H9 (cell line): ENCODE results near the gene ANKRD44. TPM values are rescaled to one million over a fixed set of nuclear protein-coding genes. Genes with fewer than 3 reads are reported as not detected.

Experiments used
- DNase-seq: peaks from one replicate; pipeline ENCODE4 v3.0.0-alpha.2; 2017
- H2AFZ ChIP-seq: one replicate; pipeline ENCODE4 v1.6.1; 2013; ENCODE audit warnings: mild to moderate bottlenecking, low read length, control low read depth, moderate library complexity
- H2AK5ac ChIP-seq: 2 replicates; pipeline ENCODE4 v1.6.1; 2013; ENCODE audit warnings: low read length, control low read depth, mixed read lengths; ENCODE audit not compliant: insufficient read length
- H2BK120ac ChIP-seq: one replicate; pipeline ENCODE4 v1.6.1; 2013; ENCODE audit warnings: low read depth, mild to moderate bottlenecking, low read length, control low read depth, inconsistent platforms; ENCODE audit not compliant: poor library complexity, severe bottlenecking
- H2BK12ac ChIP-seq: 2 replicates; pipeline ENCODE4 v1.6.1; 2013; ENCODE audit warnings: low read length, control low read depth, mixed read lengths, low read depth; ENCODE audit not compliant: insufficient read length
- H2BK15ac ChIP-seq: 2 replicates; pipeline ENCODE4 v1.6.1; 2013; ENCODE audit warnings: low read depth, low read length, control low read depth
- H2BK20ac ChIP-seq: one replicate; pipeline ENCODE4 v1.6.1; 2013; ENCODE audit warnings: low read depth, mild to moderate bottlenecking, low read length, control low read depth, inconsistent platforms; ENCODE audit not compliant: poor library complexity, severe bottlenecking
- H2BK5ac ChIP-seq: 2 replicates; pipeline ENCODE4 v1.6.1; 2013; ENCODE audit warnings: low read length, control low read depth, mixed read lengths; ENCODE audit not compliant: insufficient read length
- H3K14ac ChIP-seq: 2 replicates; pipeline ENCODE4 v1.6.1; 2013; ENCODE audit warnings: low read length, control low read depth; ENCODE audit not compliant: insufficient read depth
- H3K18ac ChIP-seq: 2 replicates; pipeline ENCODE4 v1.6.1; 2013; ENCODE audit warnings: low read depth, mild to moderate bottlenecking, mixed read lengths, low read length, control low read depth; ENCODE audit not compliant: insufficient read length
- H3K23ac ChIP-seq: 2 replicates; pipeline ENCODE4 v1.6.1; 2013; ENCODE audit warnings: low read length, control low read depth, mixed read lengths, low read depth; ENCODE audit not compliant: insufficient read length
- H3K23me2 ChIP-seq: 2 replicates; pipeline ENCODE4 v1.6.1; 2013; ENCODE audit warnings: low read depth, mild to moderate bottlenecking, mixed read lengths, low read length, control low read depth; ENCODE audit not compliant: insufficient read length, poor library complexity, severe bottlenecking
- H3K27ac ChIP-seq: 2 replicates; pipeline ENCODE4 v1.5.1; 2013; ENCODE audit warnings: low read length, control low read depth, mixed read lengths, low read depth; ENCODE audit not compliant: insufficient read length
- H3K27me3 ChIP-seq: 2 replicates; pipeline ENCODE4 v1.6.1; 2013; ENCODE audit warnings: low read length, control low read depth, inconsistent platforms; ENCODE audit not compliant: insufficient read depth
- H3K4ac ChIP-seq: 2 replicates; pipeline ENCODE4 v1.6.1; 2013; ENCODE audit warnings: low read depth, mild to moderate bottlenecking, control low read depth, inconsistent platforms, low read length, moderate library complexity
- H3K4me1 ChIP-seq: 2 replicates; pipeline ENCODE4 v1.6.1; 2013; ENCODE audit warnings: low read length, control low read depth, inconsistent platforms; ENCODE audit not compliant: insufficient read depth
- H3K4me2 ChIP-seq: 2 replicates; pipeline ENCODE4 v1.6.1; 2013; ENCODE audit warnings: low read length, control low read depth, mixed read lengths; ENCODE audit not compliant: insufficient read length, insufficient read depth
- H3K56ac ChIP-seq: 2 replicates; pipeline ENCODE4 v1.6.1; 2013; ENCODE audit warnings: low read depth, mild to moderate bottlenecking, mixed read lengths, low read length, control low read depth; ENCODE audit not compliant: insufficient read length
- H3K79me1 ChIP-seq: 2 replicates; pipeline ENCODE4 v1.6.1; 2013; ENCODE audit warnings: low read depth, mild to moderate bottlenecking, moderate library complexity, low read length, control low read depth, inconsistent platforms; ENCODE audit not compliant: insufficient read depth, poor library complexity, severe bottlenecking
- H3K79me2 ChIP-seq: 2 replicates; pipeline ENCODE4 v1.6.1; 2013; ENCODE audit warnings: low read length, control low read depth, inconsistent platforms; ENCODE audit not compliant: insufficient read depth
- H3K9ac ChIP-seq: 2 replicates; pipeline ENCODE4 v1.6.1; 2013; ENCODE audit warnings: low read length, control low read depth, mixed read lengths; ENCODE audit not compliant: insufficient read length; ENCODE audit errors: extremely low read depth
- H3K9me3 ChIP-seq: one replicate; pipeline ENCODE4 v1.6.1; 2013; ENCODE audit warnings: low read depth, low read length, inconsistent platforms; ENCODE audit not compliant: control insufficient read depth
- H3T11ph ChIP-seq: one replicate; pipeline ENCODE4 v1.6.1; 2013; ENCODE audit warnings: mild to moderate bottlenecking, low read length, control low read depth, inconsistent platforms
- H4K20me1 ChIP-seq: one replicate; pipeline ENCODE4 v1.6.1; 2013; ENCODE audit not compliant: control insufficient read depth, insufficient read length, insufficient read depth
- H4K5ac ChIP-seq: 2 replicates; pipeline ENCODE4 v1.6.1; 2013; ENCODE audit warnings: low read depth, mild to moderate bottlenecking, mixed read lengths, low read length, control low read depth; ENCODE audit not compliant: insufficient read length
- H4K8ac ChIP-seq: replicated peaks from 2 replicates; pipeline ENCODE4 v1.6.1; 2013; ENCODE audit warnings: low read length, control low read depth, mixed read lengths, low read depth; ENCODE audit not compliant: insufficient read length
- H4K91ac ChIP-seq: 2 replicates; pipeline ENCODE4 v1.6.1; 2013; ENCODE audit warnings: low read depth, mild to moderate bottlenecking, moderate library complexity, mixed read lengths, low read length, control low read depth; ENCODE audit not compliant: insufficient read length
- H3K27ac Mint-ChIP-seq, 3 experiments: 2 replicates in 2 of 3; 3 replicates in 1 of 3; pipeline ENCODE4 v1.8.0; 2020 to 2021; ENCODE audit warnings: mixed read lengths in 3 of 3, mild to moderate bottlenecking in 1 of 3, moderate library complexity in 1 of 3
- H3K27me3 Mint-ChIP-seq: 2 replicates; pipeline ENCODE4 v1.8.0; 2021; ENCODE audit warnings: low read depth, mild to moderate bottlenecking, moderate library complexity, mixed read lengths
- H3K36me3 Mint-ChIP-seq, 3 experiments: 2 replicates in 2 of 3; 3 replicates in 1 of 3; pipeline ENCODE4 v1.8.0; 2020 to 2021; ENCODE audit warnings: low read depth in 3 of 3, mixed read lengths in 3 of 3; ENCODE audit not compliant: insufficient read depth in 1 of 3
- H3K4me1 Mint-ChIP-seq, 2 experiments: 2 replicates each; pipeline ENCODE4 v1.8.0; 2020; ENCODE audit warnings: mixed read lengths in 2 of 2
- H3K4me3 Mint-ChIP-seq, 2 experiments: 2 replicates in 1 of 2; 3 replicates in 1 of 2; pipeline ENCODE4 v1.8.0; 2020 to 2021; ENCODE audit warnings: mild to moderate bottlenecking in 2 of 2, mixed read lengths in 2 of 2, moderate library complexity in 1 of 2
- H3K9me3 Mint-ChIP-seq, 2 experiments: 2 replicates in 1 of 2; 3 replicates in 1 of 2; pipeline ENCODE4 v1.8.0; 2020; ENCODE audit warnings: mild to moderate bottlenecking in 2 of 2, mixed read lengths in 2 of 2, moderate library complexity in 1 of 2
- WGBS: extraction: QIAGEN DNeasy Blood & Tissue Kit; methylation state at CpG from one replicate; pipeline ENCODE4 v1.1.7; 2013; ENCODE audit warnings: missing lambda C conversion rate, low lambda C conversion rate, mixed read lengths; ENCODE audit not compliant: insufficient read length; ENCODE audit errors: extremely low coverage; 5-methylcytosine and 5-hydroxymethylcytosine counted together
- total RNA-seq: library from RNA; stranded (reverse); gene quantifications from 2 replicates; pipeline ENCODE4 v1.2.1, GENCODE V29; 2021
- TF ChIP-seq, protein P1 (sequence below): fragments of 200-600 bp; sonication (generic); conservative IDR thresholded peaks from 3 replicates; pipeline ENCODE4 v1.8.0; 2021; ENCODE audit warnings: antibody characterized with exemption, mild to moderate bottlenecking

Gene ANKRD44
- total RNA-seq, 1 experiment from 2014 or later = 1.9 TPM

DNA sequence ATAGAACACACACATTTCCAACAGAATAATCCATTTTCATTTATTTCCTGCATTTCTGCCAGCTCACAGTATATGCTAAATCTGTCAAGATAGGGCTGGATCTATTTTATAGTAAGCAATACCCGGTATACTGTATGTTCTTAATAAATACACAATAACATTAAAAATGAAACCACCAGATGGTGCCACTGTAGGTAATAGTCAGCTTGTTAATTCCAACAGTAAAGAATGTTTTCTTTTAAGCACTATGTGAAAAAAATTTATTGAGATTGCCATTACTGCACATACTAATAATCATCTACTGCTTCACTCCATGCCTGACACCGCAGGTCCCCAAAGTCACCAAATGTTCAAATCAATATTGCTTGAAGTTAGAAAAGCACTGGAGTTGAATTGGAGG, 252.6 kb downstream of the ANKRD44 start:
- Histone ChIP-seq H2AK5ac (no peak overlapping the region), H3K23me2 (no peaks in the 10 kb centered on the region), H4K8ac (no peak overlapping the region), H2BK12ac (no peak overlapping the region), H3K4me1 (no peaks in the 10 kb centered on the region), H3K4me2 (no peak overlapping the region), H2BK120ac (no peak overlapping the region), H4K5ac (no peak overlapping the region), H3K9me3 (peaks cover 9% of the 10 kb centered on the region), H2AFZ (no peak overlapping the region), H3K23ac (no peak overlapping the region), H3K4ac (no peak overlapping the region), H3K79me1 (no peaks in the 10 kb centered on the region), H3K14ac (no peak overlapping the region), H3K79me2 (no peaks in the 10 kb centered on the region), H3K27ac (no peak overlapping the region), H2BK5ac (no peak overlapping the region), H3K18ac (no peak overlapping the region), H3K9ac (no peak overlapping the region), H2BK15ac (no peak overlapping the region), H3K27me3 (no peaks in the 10 kb centered on the region), H4K20me1 (no peaks in the 10 kb centered on the region), H2BK20ac (no peak overlapping the region), H3K56ac (no peak overlapping the region), H3T11ph (no peak overlapping the region), H4K91ac (no peak overlapping the region)
- DNase-seq = no peak
- Mint-ChIP-seq H3K27ac (no peak overlapping the region), H3K36me3 (peaks cover 2 to 9% (median 9%) of the 10 kb centered on the region in 3 experiments; a peak in 6 of 7 replicates), H3K27me3 (peaks cover 2% of the 10 kb centered on the region; the same call in 1 of the 2 replicates), H3K4me1 (no peaks in the 10 kb centered on the region), H3K4me3 (no peak overlapping the region), H3K9me3 (peaks cover 28 to 33% of the 10 kb centered on the region in 2 experiments)
- TF ChIP-seq, protein P1, sequence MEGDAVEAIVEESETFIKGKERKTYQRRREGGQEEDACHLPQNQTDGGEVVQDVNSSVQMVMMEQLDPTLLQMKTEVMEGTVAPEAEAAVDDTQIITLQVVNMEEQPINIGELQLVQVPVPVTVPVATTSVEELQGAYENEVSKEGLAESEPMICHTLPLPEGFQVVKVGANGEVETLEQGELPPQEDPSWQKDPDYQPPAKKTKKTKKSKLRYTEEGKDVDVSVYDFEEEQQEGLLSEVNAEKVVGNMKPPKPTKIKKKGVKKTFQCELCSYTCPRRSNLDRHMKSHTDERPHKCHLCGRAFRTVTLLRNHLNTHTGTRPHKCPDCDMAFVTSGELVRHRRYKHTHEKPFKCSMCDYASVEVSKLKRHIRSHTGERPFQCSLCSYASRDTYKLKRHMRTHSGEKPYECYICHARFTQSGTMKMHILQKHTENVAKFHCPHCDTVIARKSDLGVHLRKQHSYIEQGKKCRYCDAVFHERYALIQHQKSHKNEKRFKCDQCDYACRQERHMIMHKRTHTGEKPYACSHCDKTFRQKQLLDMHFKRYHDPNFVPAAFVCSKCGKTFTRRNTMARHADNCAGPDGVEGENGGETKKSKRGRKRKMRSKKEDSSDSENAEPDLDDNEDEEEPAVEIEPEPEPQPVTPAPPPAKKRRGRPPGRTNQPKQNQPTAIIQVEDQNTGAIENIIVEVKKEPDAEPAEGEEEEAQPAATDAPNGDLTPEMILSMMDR = no peak
- WGBS = no CpG with 5 or more reads among the region's 2 CpGs
